Measurements from ENCODE around the gene ISCA1.

The ISCA1 gene

DNA sequence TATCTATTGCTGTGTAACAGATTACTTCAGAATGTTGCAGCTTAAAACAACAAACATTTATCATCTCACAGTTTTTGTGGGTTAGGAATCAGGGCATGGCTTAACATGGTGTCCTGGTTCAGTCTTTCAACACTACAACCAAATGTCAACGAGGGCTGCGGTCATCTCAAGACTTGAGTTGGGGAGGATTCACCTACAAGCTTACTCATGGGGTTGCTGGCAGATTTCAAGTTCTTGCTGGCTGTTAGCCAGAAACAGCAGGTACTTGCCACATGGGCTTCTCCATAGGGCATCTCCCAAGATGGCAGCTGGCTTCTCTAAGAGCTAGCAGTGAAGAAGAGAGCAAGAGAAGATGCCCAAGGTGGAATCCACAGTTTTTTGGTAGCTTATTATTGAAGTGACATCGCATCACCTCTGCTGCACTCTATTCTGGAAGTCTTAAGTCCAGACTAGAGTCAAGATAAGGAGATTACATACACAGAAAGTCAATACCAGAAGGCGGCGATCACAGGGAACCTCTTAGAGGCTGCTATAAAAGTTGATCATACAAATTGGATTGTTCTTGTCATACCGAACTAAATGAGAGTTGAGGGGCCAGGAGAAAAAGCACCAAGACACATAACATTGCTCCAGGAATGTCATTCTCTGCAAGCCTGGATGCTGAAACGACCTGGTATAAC lies 65.1 kb downstream of the ISCA1 start:
- TF ChIP-seq CTCF (IDR thresholded peaks at IDR 0.05; ENCODE audit: low read depth, low read length): no peak
- DNase-seq (ENCODE audit: low read depth in 2 of 2): no peak
- no peak overlapping the region for H3K4me3 ChIP-seq (replicated peaks in 1 of 2; ENCODE audit: low read depth in 2 of 2, low read length in 2 of 2)

Measured in cardiac fibroblast (primary cell).